Activated T-helper 2 cell treated with anti-CD3 and anti-CD28 coated beads, Interferon-gamma antibody, Interleukin-2, Interleukin-4, amounts not matched to agents 10 μg/mL and 5 μg/mL and 100 μg/mL, durations not matched to agents 14 hours and 24 hours and 36 hours (primary cell): Measurements from ENCODE around the gene CTLA4. TPM values are rescaled to one million over a fixed set of nuclear protein-coding genes. Genes with fewer than 3 reads are reported as not detected.

Experiments
- DNase-seq: peaks from one replicate; pipeline ENCODE4 v3.0.0; 2021; ENCODE audit warnings: low spot score
- H3K27ac Mint-ChIP-seq: one replicate; pipeline ENCODE4 v1.8.0; 2021; ENCODE audit warnings: mixed read lengths
- H3K27me3 Mint-ChIP-seq: one replicate; pipeline ENCODE4 v1.8.0; 2021; ENCODE audit warnings: low read depth, mixed read lengths
- H3K36me3 Mint-ChIP-seq: one replicate; pipeline ENCODE4 v1.8.0; 2021; ENCODE audit warnings: low read depth, mixed read lengths
- H3K4me1 Mint-ChIP-seq: one replicate; pipeline ENCODE4 v1.8.0; 2021; ENCODE audit warnings: low read depth, mixed read lengths
- H3K4me3 Mint-ChIP-seq: one replicate; pipeline ENCODE4 v1.8.0; 2021; ENCODE audit warnings: low read depth, mild to moderate bottlenecking, moderate library complexity, mixed read lengths
- H3K9me3 Mint-ChIP-seq: one replicate; pipeline ENCODE4 v1.8.0; 2021; ENCODE audit warnings: mixed read lengths
- intact Hi-C: fragments of 100-400 bp; cut with micrococcal nuclease; formaldehyde crosslinking; loops from one replicate; pipeline ENCODE4 v1.15.1; 2023
- total RNA-seq: library from RNA; stranded (reverse); gene quantifications from 2 replicates; pipeline ENCODE4 v1.2.3, GENCODE V29; 2022

Gene CTLA4
- total RNA-seq, 1 donor from 2014 or later = 166 TPM

DNA sequence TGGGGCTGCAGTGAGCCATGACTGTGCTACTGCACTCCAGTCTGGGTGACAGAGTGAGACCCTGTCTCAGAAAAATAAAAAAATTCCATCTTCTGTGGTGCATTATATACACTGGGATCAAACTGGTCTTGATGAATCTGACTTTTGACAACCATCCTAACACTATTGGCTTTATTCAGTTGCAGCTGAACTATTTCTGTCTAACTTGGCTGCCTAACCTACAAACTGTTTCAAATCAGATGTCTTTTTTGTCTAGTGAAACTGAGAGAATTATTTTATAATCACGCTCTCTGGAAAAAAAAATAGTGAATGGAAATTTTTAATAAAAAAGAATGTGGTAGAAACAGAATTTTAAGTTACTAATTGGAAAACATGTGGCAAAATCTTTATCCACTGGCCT, 15.0 kb downstream of the CTLA4 start:
- H3K27me3 Mint-ChIP-seq = no peaks in the 10 kb centered on the region
- no peak overlapping the region for H3K4me3 Mint-ChIP-seq
- no peak overlapping the region for H3K27ac Mint-ChIP-seq
- H3K4me1 Mint-ChIP-seq = peaks cover 40% of the 10 kb centered on the region
- H3K9me3 Mint-ChIP-seq = no peaks in the 10 kb centered on the region
- intact Hi-C loops = no loop called here
- H3K36me3 Mint-ChIP-seq = peaks cover 3% of the 10 kb centered on the region
- DNase-seq = no peak

DNA sequence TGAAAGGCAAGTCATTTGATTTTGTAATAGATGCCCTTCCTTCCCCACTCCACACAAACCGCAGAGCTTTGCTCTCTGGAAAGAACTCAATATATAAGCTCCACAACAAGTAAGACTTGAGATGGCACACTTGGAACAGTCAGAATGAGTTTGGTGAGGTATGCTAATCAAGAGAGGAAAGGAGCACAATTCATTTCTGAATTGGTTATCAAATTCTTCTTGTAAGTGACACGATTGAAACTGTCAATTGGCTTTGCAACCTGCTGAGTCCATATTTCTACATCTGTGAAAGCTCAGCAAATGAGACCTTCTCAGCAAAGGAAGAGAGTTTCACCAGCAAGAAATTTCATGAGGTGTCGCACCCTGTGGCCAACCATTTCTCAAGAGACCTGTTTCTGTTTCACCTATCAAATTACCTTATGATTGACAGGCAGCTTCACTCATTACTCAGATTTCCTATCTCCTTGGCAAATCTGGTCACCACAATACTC, 19.1 kb downstream of the CTLA4 start:
- intact Hi-C loops = loop anchor here (1.0 to 2.0 kb wide), 5 partner anchors 15 to 132 kb away; no protein-coding TSS in a partner anchor
- Mint-ChIP-seq H3K36me3 (peaks cover 5% of the 10 kb centered on the region), H3K9me3 (no peaks in the 10 kb centered on the region), H3K4me3 (no peak overlapping the region), H3K27me3 (no peaks in the 10 kb centered on the region), H3K4me1 (peaks cover 61% of the 10 kb centered on the region), H3K27ac (peak overlapping the region; percentile 54)
- peak; percentile 51 for DNase-seq

DNA sequence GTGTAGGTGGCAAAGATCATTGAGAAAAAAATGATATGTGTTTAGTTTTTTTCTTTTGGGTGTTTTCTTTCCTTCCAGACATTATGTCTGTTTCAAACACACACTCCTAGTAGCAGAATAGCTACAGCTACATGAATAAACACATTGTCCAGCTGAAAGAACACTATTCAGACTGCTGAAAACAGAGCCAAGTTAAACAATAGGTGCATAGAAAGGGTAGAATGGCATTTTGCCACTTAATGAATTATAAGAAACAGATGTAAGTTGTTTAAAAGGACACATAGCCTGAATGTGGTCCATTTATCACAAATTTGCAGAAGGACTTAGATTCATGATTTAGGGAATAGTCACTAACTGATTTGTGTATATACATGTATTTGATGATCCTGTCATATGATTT, 20.1 kb downstream of the CTLA4 start:
- Mint-ChIP-seq H3K9me3 (no peaks in the 10 kb centered on the region), H3K4me1 (peaks cover 67% of the 10 kb centered on the region), H3K4me3 (no peak overlapping the region), H3K36me3 (peaks cover 9% of the 10 kb centered on the region), H3K27ac (peak overlapping the region; percentile 54), H3K27me3 (no peaks in the 10 kb centered on the region)
- DNase-seq = no peak
- intact Hi-C loops = loop anchor here (1.0 to 2.0 kb wide), 3 partner anchors 23 to 131 kb away; no protein-coding TSS in a partner anchor

- Mint-ChIP-seq H3K27me3 (no peaks in the 10 kb centered on the region), H3K4me1 (peaks cover 79% of the 10 kb centered on the region), H3K27ac (peak overlapping the region; percentile 59), H3K36me3 (peaks cover 9% of the 10 kb centered on the region), H3K9me3 (no peaks in the 10 kb centered on the region), H3K4me3 (no peak overlapping the region)
- no peak for DNase-seq
- intact Hi-C loops = no loop called here
These were observed 22.0 kb downstream of the CTLA4 start for GRCh38 chr2:203889542-203889941.

- intact Hi-C loops = loop anchor here (2.0 to 5.0 kb wide), 5 partner anchors 107 to 311 kb away; no protein-coding TSS in a partner anchor
- DNase-seq = no peak
- Mint-ChIP-seq H3K4me3 (no peak overlapping the region), H3K4me1 (peaks cover 78% of the 10 kb centered on the region), H3K27ac (peak overlapping the region; percentile 63), H3K9me3 (no peaks in the 10 kb centered on the region), H3K36me3 (peaks cover 9% of the 10 kb centered on the region), H3K27me3 (no peaks in the 10 kb centered on the region)
These were observed 22.4 kb downstream of the CTLA4 start for GRCh38 chr2:203889944-203890343.

- no peaks in the 10 kb centered on the region for H3K27me3 Mint-ChIP-seq
- peaks cover 78% of the 10 kb centered on the region for H3K4me1 Mint-ChIP-seq
- peaks cover 4% of the 10 kb centered on the region for H3K9me3 Mint-ChIP-seq
- H3K36me3 Mint-ChIP-seq = peaks cover 9% of the 10 kb centered on the region
- intact Hi-C loops = loop anchor here (1.0 to 5.0 kb wide), 9 partner anchors 19 to 312 kb away; no protein-coding TSS in a partner anchor
- H3K4me3 Mint-ChIP-seq = no peak overlapping the region
- peak overlapping the region; percentile 81 for H3K27ac Mint-ChIP-seq
- DNase-seq = no peak
These were observed 23.2 kb downstream of the CTLA4 start for GRCh38 chr2:203890733-203891132.

GRCh38 chr2:203891474-203891873, 23.9 kb downstream of the CTLA4 start:
- Mint-ChIP-seq H3K27me3 (no peaks in the 10 kb centered on the region), H3K27ac (peak overlapping the region; percentile 81), H3K4me1 (peaks cover 76% of the 10 kb centered on the region), H3K36me3 (peaks cover 9% of the 10 kb centered on the region), H3K9me3 (peaks cover 4% of the 10 kb centered on the region), H3K4me3 (no peak overlapping the region)
- peak; percentile 53 for DNase-seq
- intact Hi-C loops = loop anchor here (1.0 to 5.0 kb wide), 9 partner anchors 20 to 313 kb away; no protein-coding TSS in a partner anchor

- Mint-ChIP-seq H3K36me3 (peaks cover 13% of the 10 kb centered on the region), H3K9me3 (peaks cover 4% of the 10 kb centered on the region), H3K4me1 (peaks cover 76% of the 10 kb centered on the region), H3K4me3 (no peak overlapping the region), H3K27ac (peak overlapping the region; percentile 81), H3K27me3 (no peaks in the 10 kb centered on the region)
- DNase-seq = no peak
- intact Hi-C loops = loop anchor here (5.0 kb wide), 2 partner anchors 105 to 215 kb away; no protein-coding TSS in a partner anchor
These were observed 24.6 kb downstream of the CTLA4 start for GRCh38 chr2:203892207-203892606.

GRCh38 chr2:203893401-203893800, 25.8 kb downstream of the CTLA4 start:
- intact Hi-C loops = loop anchor here (5.0 kb wide), 2 partner anchors 104 to 214 kb away; no protein-coding TSS in a partner anchor
- Mint-ChIP-seq H3K4me3 (no peak overlapping the region), H3K36me3 (peaks cover 13% of the 10 kb centered on the region)

GRCh38 chr2:203893840-203894239, 26.3 kb downstream of the CTLA4 start:
- Mint-ChIP-seq H3K36me3 (peaks cover 15% of the 10 kb centered on the region), H3K4me3 (no peak overlapping the region), H3K9me3 (peaks cover 4% of the 10 kb centered on the region), H3K4me1 (peaks cover 81% of the 10 kb centered on the region), H3K27me3 (no peaks in the 10 kb centered on the region), H3K27ac (peak overlapping the region; percentile 89)
- no peak for DNase-seq
- intact Hi-C loops = loop anchor here (1.0 to 5.0 kb wide), 4 partner anchors 15 to 213 kb away; no protein-coding TSS in a partner anchor

More at GRCh38 chr2:203893401-203893800, 25.8 kb downstream of the CTLA4 start:
- no peak for DNase-seq
- Mint-ChIP-seq H3K9me3 (peaks cover 4% of the 10 kb centered on the region), H3K27ac (peak overlapping the region; percentile 92), H3K4me1 (peaks cover 79% of the 10 kb centered on the region), H3K27me3 (no peaks in the 10 kb centered on the region)

- no peak for DNase-seq
- Mint-ChIP-seq H3K27ac (peak overlapping the region; percentile 89), H3K36me3 (peaks cover 18% of the 10 kb centered on the region), H3K9me3 (peaks cover 4% of the 10 kb centered on the region), H3K4me3 (no peak overlapping the region), H3K27me3 (no peaks in the 10 kb centered on the region), H3K4me1 (peaks cover 84% of the 10 kb centered on the region)
- intact Hi-C loops = loop anchor here (1.0 to 5.0 kb wide), 4 partner anchors 15 to 213 kb away; no protein-coding TSS in a partner anchor
These were observed 26.7 kb downstream of the CTLA4 start for GRCh38 chr2:203894262-203894661.

DNA sequence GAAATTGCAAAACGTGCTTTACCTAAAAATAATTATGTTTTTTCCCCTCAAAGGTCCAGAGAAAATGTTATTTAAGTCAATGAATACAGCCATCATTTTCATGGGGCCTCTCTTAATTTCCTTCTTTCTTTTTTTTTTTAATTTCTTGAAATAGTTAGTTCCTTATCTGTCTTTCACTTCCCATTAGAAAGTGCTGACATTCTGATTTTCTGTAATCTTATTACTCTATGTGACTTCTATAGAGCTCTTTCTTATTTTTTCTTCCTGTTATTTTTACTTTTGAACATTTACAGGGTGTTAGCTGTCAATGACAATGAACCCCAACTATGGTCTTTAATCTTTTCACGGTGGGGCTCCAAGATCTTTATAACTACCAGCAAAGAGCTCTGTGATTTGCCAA, 30.0 kb downstream of the CTLA4 start:
- H3K27ac Mint-ChIP-seq = peak overlapping the region; percentile 72
- intact Hi-C loops = no loop called here
- peaks cover 62% of the 10 kb centered on the region for H3K4me1 Mint-ChIP-seq
- DNase-seq = no peak
- peaks cover 34% of the 10 kb centered on the region for H3K36me3 Mint-ChIP-seq
- no peak overlapping the region for H3K4me3 Mint-ChIP-seq
- H3K9me3 Mint-ChIP-seq = peaks cover 25% of the 10 kb centered on the region
- no peaks in the 10 kb centered on the region for H3K27me3 Mint-ChIP-seq

GRCh38 chr2:203898657-203899056, 31.1 kb downstream of the CTLA4 start:
- Mint-ChIP-seq H3K27me3 (no peaks in the 10 kb centered on the region), H3K36me3 (peaks cover 36% of the 10 kb centered on the region), H3K4me3 (no peak overlapping the region), H3K27ac (no peak overlapping the region), H3K9me3 (peaks cover 31% of the 10 kb centered on the region), H3K4me1 (peaks cover 57% of the 10 kb centered on the region)
- intact Hi-C loops = loop anchor here (1.0 kb wide), 1 partner anchor 11 kb away; no protein-coding TSS in a partner anchor
- no peak for DNase-seq
